ENCODE measurements around the gene STAT3. TPM values are rescaled to one million over a fixed set of nuclear protein-coding genes. Genes with fewer than 3 reads are reported as not detected.

STAT3 gene
- total and polyA plus RNA-seq, 9 of the 15 experiments (the other 6 are each of a cell fraction or from before 2014, with no cell fraction given): 90.0 to 179 (median 114) TPM

- no peak for TF ChIP-seq MLX (CRISPR knock-in tag; conservative IDR thresholded peaks at IDR 0.05)
- TF ChIP-seq TARDBP (IDR thresholded peaks at IDR 0.05): no peak
- TF ChIP-seq JUNB (CRISPR knock-in tag; conservative IDR thresholded peaks at IDR 0.05): no peak
- no peak for TF ChIP-seq ESRRB (CRISPR knock-in tag; IDR thresholded peaks at IDR 0.05; ENCODE audit: borderline replicate concordance)
- TF ChIP-seq ZBTB1 (CRISPR knock-in tag; IDR thresholded peaks at IDR 0.05; ENCODE audit: borderline replicate concordance, low read depth): peak; percentile 25; the same call in 1 of the 2 replicates
- no peak for TF ChIP-seq ZHX1 (conservative IDR thresholded peaks at IDR 0.05; ENCODE audit: low read length)
- TF ChIP-seq POU5F1 (IDR thresholded peaks at IDR 0.05; ENCODE audit: borderline replicate concordance, low read depth, low read length, partially characterized antibody): no peak
- 0 out of 2 replicates have a peak, but pooled peaks have one; percentile 47 for TF ChIP-seq HMGXB4 (CRISPR knock-in tag; IDR thresholded peaks at IDR 0.05)
- peak in 1 of 2 experiments; percentile 43; a peak in 1 of 4 replicates for TF ChIP-seq KDM1A (IDR thresholded peaks at IDR 0.05)
- TF ChIP-seq ZNF398 (CRISPR knock-in tag; IDR thresholded peaks at IDR 0.05): no peak
- no peak for TF ChIP-seq GTF2E2 (tag; IDR thresholded peaks at IDR 0.05)
- TF ChIP-seq ZBTB7A (IDR thresholded peaks at IDR 0.05; ENCODE audit: borderline replicate concordance, control insufficient read depth, low read depth, low read length): peak; percentile 15; the same call in 1 of the 2 replicates
- TF ChIP-seq EWSR1 (IDR thresholded peaks at IDR 0.05; ENCODE audit: borderline replicate concordance, low read depth, partially characterized antibody): no peak
- TF ChIP-seq UBTF (IDR thresholded peaks at IDR 0.05; ENCODE audit: borderline replicate concordance in 1 of 2, low read depth in 2 of 2, low read length in 2 of 2): peak in 1 of 2 experiments; percentile 37; a peak in 1 of 4 replicates
- peak; percentile 35; the same call in 1 of the 2 replicates for TF ChIP-seq GABPA (tag; conservative IDR thresholded peaks at IDR 0.05; ENCODE audit: low read depth)
These were observed 34.2 kb upstream of the STAT3 start (continued) for GRCh38 chr17:42422412-42422957.
